Measurements from ENCODE around the gene NDUFAF2. TPM values are rescaled to one million over a fixed set of nuclear protein-coding genes. Genes with fewer than 3 reads are reported as not detected.
A peak's percentile ranks its signal among the peaks of the same experiment; 100 is the strongest.

The NDUFAF2 gene
- total RNA-seq, 6 experiments from 2014 or later: 40.4 to 57.3 (median 51.5) TPM

DNA sequence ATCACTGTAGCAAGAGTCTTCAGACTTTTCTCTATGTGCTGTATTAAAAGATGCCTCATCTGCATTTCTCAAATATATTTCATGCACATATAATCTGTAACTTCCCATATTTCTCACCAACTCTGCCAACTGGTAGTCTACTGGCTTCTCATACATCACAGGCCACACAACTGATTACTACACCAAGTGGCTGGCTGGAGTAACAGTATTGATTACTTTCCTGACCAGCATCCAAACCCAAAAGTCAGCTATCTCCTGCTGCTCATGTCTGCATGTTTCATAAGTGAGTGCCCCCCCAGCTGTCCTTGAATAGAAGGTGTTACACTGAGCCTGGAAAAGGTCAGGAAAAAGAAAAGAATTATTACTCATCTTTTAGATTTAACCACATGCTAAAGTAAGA is 17.6 kb upstream of the NDUFAF2 start:
- Mint-ChIP-seq H3K27me3 (ENCODE audit: insufficient read depth) (no peaks in the 10 kb centered on the region), H3K27ac (no peak overlapping the region), H3K4me3 (no peak overlapping the region), H3K4me1 (ENCODE audit: low read depth) (peaks cover 1% of the 10 kb centered on the region; the same call in 1 of the 2 replicates), H3K9me3 (no peaks in the 10 kb centered on the region), H3K36me3 (ENCODE audit: low read depth) (0 out of 2 replicates have a peak, but pooled peaks cover 4% of the 10 kb centered on the region)
- DNase-seq: no peak
- TF ChIP-seq, protein P1, sequence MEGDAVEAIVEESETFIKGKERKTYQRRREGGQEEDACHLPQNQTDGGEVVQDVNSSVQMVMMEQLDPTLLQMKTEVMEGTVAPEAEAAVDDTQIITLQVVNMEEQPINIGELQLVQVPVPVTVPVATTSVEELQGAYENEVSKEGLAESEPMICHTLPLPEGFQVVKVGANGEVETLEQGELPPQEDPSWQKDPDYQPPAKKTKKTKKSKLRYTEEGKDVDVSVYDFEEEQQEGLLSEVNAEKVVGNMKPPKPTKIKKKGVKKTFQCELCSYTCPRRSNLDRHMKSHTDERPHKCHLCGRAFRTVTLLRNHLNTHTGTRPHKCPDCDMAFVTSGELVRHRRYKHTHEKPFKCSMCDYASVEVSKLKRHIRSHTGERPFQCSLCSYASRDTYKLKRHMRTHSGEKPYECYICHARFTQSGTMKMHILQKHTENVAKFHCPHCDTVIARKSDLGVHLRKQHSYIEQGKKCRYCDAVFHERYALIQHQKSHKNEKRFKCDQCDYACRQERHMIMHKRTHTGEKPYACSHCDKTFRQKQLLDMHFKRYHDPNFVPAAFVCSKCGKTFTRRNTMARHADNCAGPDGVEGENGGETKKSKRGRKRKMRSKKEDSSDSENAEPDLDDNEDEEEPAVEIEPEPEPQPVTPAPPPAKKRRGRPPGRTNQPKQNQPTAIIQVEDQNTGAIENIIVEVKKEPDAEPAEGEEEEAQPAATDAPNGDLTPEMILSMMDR (IDR thresholded peaks at IDR 0.05): no peak

DNA sequence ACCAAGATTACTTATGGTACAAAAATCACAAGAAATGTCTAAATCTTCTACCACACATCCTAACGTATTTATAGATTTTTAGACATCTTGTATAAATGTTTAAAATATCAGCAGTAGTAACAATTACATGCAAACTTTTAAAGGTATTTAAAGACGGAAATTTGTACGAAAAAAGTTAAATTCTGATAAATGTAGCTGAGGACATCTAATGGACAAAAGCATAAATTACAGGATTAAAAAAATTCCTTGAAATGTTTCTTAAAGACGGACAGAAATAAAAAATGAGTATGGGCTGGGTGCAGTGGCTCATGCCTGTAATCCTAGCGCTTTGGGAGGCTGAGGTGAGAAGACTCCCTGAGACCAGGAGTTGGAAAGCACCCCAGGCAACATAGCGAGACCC is 16.0 kb upstream of the NDUFAF2 start:
- TF ChIP-seq, protein P1 (IDR thresholded peaks at IDR 0.05): peak; percentile 63
- no peak overlapping the region for H3K4me3 Mint-ChIP-seq
- H3K27ac Mint-ChIP-seq: no peak overlapping the region
- H3K9me3 Mint-ChIP-seq: no peaks in the 10 kb centered on the region
- H3K27me3 Mint-ChIP-seq (ENCODE audit: insufficient read depth): no peaks in the 10 kb centered on the region
- peaks cover 4% of the 10 kb centered on the region; the same call in 1 of the 2 replicates for H3K4me1 Mint-ChIP-seq (ENCODE audit: low read depth)
- 0 out of 2 replicates have a peak, but pooled peaks cover 4% of the 10 kb centered on the region for H3K36me3 Mint-ChIP-seq (ENCODE audit: low read depth)
- DNase-seq: no peak

DNA sequence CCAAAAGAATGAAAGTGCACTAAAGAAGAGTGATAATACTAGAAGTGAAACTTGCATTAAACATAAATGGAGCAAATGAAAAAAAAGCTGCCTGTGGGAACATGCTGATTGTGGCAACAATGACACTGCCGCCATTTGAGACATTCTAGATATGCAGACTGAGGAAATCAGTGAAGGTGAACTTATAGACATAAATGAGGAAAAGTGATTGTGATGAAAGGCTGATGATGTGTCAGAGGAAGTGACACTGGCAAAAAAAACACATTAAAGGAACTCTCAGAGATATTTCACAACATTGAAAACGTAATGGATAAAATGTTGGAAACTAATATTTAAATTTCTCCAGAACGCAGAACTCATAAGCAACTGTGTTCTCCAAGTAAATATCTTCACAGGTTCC is 1.4 kb upstream of the NDUFAF2 start:
- no peak for DNase-seq
- H3K4me1 Mint-ChIP-seq (ENCODE audit: low read depth): peaks cover 21% of the 10 kb centered on the region
- H3K36me3 Mint-ChIP-seq (ENCODE audit: low read depth): peaks cover 3% of the 10 kb centered on the region; the same call in 1 of the 2 replicates
- TF ChIP-seq, protein P1 (IDR thresholded peaks at IDR 0.05): no peak
- H3K9me3 Mint-ChIP-seq: no peaks in the 10 kb centered on the region
- H3K27me3 Mint-ChIP-seq (ENCODE audit: insufficient read depth): no peaks in the 10 kb centered on the region; the same call in 1 of the 2 replicates
- no peak overlapping the region for H3K4me3 Mint-ChIP-seq
- no peak overlapping the region for H3K27ac Mint-ChIP-seq

DNA sequence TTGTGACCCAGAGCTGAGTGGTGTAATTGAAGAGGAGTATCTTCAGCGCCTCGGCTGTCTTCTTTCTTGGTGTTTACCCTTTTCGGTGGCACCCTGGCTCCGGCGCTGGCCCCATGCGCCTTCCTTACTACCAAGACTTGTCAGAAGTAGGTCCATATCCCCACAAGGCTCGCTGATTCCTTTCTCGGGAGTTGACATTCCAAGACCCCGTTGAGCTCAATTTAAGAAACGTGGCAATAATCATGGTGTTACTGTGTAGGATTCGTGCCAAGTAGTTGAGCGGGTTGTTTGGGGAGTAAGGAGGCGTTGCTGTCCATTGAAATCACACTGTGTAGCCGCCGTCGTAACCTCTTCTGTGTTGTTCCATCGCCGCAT is 795 bp downstream of the NDUFAF2 start:
- Mint-ChIP-seq H3K4me1 (ENCODE audit: low read depth) (peaks cover 26% of the 10 kb centered on the region), H3K9me3 (no peaks in the 10 kb centered on the region), H3K36me3 (ENCODE audit: low read depth) (peaks cover 5% of the 10 kb centered on the region), H3K27ac (no peak overlapping the region), H3K4me3 (no peak overlapping the region), H3K27me3 (ENCODE audit: insufficient read depth) (no peaks in the 10 kb centered on the region; the same call in 1 of the 2 replicates)
- TF ChIP-seq, protein P1 (IDR thresholded peaks at IDR 0.05): no peak
- DNase-seq: peak; percentile 46

DNA sequence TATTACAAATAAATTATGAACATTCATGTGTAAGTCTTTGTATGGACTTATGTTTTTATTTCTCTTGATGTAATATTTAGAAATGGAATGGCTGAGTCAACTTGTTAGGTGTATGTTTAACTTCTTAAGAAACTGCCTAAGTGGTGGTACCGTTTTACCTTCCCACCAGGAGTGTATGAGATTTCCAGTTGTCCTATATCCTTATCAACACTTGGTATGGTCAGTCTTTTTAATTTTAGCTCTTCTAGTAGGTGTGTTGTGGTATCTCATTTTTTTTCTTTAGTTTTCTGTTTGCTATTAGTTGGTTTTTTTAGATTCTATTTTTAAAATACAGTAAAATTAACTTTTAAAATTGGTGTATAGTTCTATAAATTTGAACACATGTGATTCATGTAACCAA is 3.7 kb downstream of the NDUFAF2 start:
- Mint-ChIP-seq H3K27me3 (ENCODE audit: insufficient read depth) (no peaks in the 10 kb centered on the region; the same call in 1 of the 2 replicates), H3K4me1 (ENCODE audit: low read depth) (peaks cover 19% of the 10 kb centered on the region), H3K9me3 (no peaks in the 10 kb centered on the region), H3K36me3 (ENCODE audit: low read depth) (peaks cover 5% of the 10 kb centered on the region), H3K4me3 (no peak overlapping the region), H3K27ac (no peak overlapping the region)
- TF ChIP-seq, protein P1 (IDR thresholded peaks at IDR 0.05): no peak
- DNase-seq: no peak

DNA sequence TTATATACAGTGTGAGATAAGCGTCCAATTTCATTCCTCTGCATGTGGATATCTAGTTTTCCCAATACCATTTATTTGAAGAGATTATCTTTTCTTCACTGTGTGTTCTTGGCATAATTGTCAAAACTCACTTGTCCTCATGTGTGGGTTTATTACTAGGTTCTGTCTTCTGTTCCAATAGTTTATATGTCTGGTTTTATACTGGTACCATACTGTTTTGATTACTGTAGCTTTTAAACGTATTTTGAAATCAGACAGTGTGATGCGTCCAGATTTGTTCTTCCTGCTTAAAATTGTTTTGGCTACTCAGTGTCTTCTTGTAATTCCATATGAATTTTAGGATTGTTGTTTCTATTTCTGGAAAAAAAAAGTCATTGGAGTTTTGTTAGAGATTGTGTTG is 10.2 kb downstream of the NDUFAF2 start:
- Mint-ChIP-seq H3K36me3 (ENCODE audit: low read depth) (peaks cover 10% of the 10 kb centered on the region), H3K9me3 (peaks cover 19% of the 10 kb centered on the region), H3K4me3 (no peak overlapping the region), H3K27ac (no peak overlapping the region), H3K27me3 (ENCODE audit: insufficient read depth) (no peaks in the 10 kb centered on the region), H3K4me1 (ENCODE audit: low read depth) (peaks cover 14% of the 10 kb centered on the region)
- no peak for DNase-seq
- TF ChIP-seq, protein P1 (IDR thresholded peaks at IDR 0.05): no peak
